HS-5 (cell line): ENCODE results near the gene CASZ1.

Source experiments
- DNase-seq: peaks from one replicate; pipeline ENCODE4 v3.0.0-alpha.2; 2012; ENCODE audit warnings: low read depth

The CASZ1 gene

GRCh38 chr1:10727751-10728232 lies 68.7 kb downstream of the CASZ1 start:
- DNase-seq: no peak

DNA sequence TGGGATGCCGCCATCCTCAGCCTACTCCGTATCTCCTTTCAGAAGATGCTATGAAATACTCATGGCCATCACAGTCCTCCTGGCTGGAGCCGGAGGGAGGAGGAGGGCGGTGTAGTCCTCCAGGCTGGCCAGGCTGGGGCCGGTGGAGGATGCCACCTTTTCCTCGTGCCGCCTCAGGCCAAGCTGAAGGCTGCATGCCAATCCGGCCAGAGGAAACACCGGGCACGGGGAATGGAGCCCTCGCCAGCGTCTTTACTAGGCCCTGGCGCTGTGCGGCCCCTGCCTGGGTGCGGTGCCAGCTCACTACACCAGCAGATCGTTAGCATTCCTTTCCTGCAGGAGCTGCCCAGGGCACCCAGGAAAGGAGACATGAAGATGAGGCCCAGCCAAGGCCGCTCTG lies 70.1 kb downstream of the CASZ1 start:
- DNase-seq: no peak

GRCh38 chr1:10724948-10725847 lies 71.2 kb downstream of the CASZ1 start:
- DNase-seq: peak; percentile 19

GRCh38 chr1:10724511-10724910 lies 71.9 kb downstream of the CASZ1 start:
- no peak for DNase-seq

DNA sequence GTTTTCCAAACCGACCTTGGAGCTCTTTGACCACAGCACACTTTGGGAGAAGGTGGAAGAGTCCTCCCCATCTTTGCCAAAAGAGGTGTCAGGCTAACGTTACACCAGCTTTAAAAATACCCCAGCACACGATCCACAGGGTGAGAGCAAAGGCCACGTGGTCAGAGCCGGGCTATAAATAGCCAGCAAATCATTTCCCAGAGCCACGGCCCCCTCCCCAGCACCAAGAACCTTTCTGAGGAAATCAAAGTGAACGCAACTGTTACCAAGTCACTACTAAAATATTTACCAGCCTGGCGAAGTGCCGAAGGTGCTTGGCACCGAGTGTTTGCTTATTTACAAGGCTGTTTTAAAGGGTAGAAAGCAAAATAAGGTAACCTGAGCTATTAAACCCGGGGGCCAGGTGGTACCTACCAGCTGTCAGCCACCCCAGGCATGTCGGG lies 72.4 kb downstream of the CASZ1 start:
- peak; percentile 43 for DNase-seq

- DNase-seq: no peak
Measured at GRCh38 chr1:10723317-10723716, 73.1 kb downstream of the CASZ1 start.

DNA sequence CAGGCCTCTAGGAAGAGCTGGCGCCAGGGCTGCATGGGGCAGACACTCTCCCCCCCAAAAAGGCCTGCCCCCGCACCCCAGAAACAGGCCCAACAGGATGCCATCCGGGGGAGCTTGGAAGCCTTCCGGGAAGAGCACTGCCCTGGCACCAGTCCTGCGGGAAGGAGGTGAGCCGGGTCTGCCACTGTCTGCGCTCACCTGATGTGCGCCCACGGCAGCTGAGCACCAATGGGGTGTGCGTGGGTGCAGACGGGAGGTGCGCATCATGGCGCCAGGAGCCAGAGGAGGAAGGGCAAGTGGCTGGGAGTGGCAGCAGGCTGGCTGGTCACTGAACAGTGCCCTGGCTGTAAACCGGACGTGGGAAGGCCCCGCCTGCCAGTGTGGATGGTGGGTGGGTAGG lies 73.6 kb downstream of the CASZ1 start:
- no peak for DNase-seq

DNA sequence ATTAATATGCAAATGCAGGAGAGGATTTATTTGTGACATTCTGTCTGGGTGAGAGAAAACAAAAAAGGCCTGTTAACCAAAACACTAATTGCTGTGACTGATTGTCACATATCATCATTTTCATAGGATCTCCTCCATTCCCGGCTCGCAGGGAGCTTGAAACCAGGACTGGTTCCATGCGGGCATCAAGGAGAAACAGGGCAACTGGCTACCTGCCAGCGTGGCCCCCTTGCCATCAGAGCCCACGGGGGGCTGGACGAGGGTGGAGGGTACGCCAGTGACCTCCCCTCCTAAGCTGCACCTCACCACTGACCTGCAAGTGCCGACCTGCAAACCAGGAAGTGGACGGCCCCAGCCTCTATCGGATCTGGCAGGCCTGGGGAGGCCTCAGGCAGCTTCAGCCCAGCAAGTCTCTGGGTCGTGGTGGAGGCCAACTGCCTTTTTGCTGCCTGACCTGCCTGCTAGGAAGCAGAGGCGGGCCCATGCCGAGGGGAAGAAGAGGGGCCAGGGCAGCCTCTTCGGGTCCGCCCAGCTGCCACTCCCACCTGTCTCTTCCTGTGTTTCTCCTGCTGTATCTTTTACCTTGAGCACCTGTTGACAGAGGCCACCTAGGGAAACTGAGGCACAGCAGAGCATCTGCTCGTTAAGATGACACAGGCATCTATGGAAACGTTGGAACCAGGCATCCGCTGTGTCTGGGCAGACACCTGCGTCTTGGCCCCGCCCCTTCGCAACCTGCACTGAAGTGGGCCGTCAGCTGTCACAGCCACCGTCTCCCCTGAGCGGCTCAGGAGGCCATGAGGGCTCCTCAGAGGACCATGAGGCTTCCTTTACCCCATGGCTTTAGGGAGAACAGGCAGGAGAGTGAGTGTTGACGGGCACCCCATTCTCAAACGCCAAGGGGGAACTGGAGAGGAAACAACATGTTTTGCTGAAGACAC lies 74.8 kb downstream of the CASZ1 start:
- DNase-seq: no peak

DNA sequence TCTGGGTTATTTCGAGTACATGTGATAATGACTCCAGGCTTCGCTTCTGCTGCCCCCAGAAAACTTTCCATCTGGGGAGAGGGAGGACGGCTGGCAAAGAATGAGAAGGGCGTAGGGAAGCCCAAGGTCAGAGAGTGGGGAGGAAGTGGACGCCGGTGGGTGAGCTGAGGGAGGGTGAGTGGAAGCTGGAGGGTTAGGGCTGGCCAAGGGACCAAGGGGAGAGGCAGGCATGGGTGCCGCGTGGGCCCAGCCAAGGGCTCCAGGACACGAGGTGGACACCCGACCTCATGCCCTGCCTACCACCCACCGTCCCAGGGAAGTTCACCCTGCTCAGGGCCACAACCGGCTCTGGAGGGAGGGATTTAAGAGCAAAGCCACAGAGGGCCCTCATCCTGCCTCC lies 75.8 kb downstream of the CASZ1 start:
- DNase-seq: no peak

GRCh38 chr1:10718083-10718415 lies 78.4 kb downstream of the CASZ1 start:
- DNase-seq: no peak

DNA sequence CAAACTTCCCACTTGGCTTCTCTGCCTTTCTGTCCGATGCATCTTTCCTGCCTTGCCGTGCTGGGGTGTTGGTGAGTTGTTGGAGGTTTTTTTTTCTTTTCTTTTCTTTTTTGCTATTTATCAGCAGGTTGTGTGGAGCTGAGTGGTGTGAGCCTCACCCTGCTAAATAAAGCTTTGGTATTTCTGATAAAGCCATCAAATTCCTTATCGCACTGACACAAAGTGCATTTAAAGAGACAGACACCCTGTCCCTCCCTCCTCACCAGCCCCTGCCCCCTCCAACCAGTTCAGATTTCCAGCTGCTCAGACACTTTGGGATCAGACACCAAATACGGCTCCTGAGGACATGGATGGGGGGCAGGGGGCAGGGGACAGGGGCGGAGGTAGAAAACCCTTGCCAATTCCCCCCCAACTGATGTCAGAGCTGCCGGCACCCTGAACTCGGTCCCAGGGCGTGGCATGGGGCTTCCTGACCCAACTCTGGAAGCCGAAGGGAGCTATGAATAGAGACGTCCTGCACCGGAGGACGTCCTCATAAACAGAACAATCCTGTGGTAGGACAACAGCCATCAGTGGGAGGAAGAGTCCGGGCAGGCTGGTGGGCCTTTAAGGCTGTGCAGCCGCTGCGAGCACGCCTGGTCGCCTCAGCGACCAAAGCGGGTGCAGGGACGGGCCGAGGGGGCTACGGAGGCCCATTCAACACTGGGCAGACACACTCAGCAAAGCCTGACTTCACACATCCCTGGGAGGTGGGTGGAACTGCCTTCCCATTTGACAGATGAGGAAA lies 79.0 kb downstream of the CASZ1 start:
- DNase-seq: no peak

DNA sequence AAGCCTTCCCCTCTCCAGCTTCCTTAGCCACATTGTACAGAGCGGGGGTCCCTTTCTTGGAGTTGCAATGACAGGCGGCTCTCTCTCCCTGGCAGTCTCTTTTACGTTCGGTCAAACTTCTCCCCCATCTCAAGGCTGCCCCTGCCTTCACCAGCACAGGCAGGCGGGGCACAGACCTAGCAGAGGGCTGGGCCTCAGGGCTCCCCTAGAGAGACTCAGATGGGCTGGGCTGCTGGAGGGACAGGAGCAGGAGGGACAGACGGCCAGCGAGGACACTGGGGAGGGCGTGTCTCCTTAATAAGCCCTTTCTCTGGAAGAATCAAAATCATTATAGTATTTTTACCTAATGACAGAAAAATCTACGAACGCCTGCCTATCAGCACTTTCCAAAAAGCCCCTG lies 79.6 kb downstream of the CASZ1 start:
- DNase-seq: no peak

GRCh38 chr1:10714337-10715114 lies 81.9 kb downstream of the CASZ1 start:
- DNase-seq: no peak

DNA sequence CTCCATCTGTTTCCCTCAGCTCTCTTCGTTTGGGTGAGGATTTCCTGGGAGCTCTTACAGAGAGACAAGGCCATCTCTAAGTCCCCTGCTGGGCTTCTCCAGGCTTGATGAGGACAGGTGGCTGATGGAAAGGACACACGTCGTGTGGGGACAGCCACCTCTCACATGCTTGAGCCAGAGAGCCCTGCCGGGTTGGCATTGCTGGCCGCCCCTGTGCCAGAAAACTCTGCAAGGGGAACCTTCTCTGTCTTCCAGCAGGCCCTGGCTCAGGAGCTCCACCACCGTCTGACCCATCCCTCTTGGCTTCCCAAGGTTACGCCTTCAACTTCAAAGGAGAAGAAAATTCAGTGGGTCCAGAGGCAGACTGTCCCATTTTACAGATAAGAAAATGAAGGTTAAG lies 82.8 kb downstream of the CASZ1 start:
- no peak for DNase-seq

GRCh38 chr1:10712568-10713362 lies 83.7 kb downstream of the CASZ1 start:
- DNase-seq: no peak

GRCh38 chr1:10710489-10710888 lies 86.0 kb downstream of the CASZ1 start:
- DNase-seq: no peak

DNA sequence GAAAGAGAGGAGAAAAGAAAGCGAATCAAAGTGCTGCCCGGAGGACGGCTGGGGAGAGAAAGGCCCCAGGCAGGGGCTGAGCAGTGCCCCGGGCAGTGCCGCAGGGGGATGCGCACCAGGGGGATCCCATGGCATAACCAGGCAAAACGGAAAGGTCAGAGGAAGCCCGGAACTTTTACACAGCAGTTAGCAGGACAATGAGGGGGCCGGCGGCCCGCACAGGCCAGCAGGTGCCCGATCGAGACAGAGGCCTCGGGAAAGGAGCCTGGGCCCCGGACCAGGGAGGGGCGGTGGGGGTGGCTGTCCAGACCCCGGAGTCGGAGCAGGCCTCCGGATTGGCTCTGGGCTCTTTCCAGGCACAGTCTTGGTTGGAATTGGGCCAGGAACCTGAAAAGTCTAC lies 86.8 kb downstream of the CASZ1 start:
- DNase-seq: no peak

DNA sequence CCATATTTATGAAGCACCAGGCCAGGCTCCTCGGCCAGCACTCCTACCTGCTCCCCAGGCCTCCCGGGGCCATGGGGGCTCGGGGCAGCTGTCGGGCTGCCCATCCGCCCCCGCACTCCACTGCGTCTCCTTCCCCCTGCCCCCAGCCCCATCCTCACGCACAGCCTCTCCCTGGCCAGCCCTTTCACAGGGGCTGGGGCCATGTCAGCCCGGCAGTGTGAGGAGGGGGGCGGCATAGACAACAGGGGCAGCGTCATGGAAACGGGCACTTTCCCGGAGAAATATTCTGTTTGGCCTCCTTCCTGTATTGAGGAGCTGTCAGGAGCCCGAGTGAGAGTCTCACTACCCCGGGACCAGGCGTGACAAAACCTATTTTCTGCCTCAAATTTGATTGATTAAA lies 87.3 kb downstream of the CASZ1 start:
- DNase-seq: no peak

DNA sequence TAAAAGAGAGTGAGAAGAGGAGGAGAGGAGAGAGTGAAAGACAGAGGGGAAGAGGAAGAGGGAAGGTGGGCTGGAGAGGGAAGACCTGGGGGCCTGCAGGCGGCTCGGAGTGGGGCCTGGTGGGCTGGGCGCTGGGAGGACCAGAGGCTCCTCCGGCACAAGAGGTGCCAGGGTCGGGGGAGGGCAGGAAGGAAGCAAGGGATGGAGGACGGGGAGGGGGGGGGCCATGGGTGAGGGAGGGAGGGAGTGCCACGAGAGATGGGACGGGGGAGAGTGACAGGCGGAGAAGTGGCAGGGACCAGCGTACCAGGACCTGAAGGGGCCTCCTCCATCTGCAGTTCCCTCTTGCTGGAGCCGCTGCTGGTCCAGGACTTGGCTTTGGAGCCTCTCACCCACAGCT lies 87.7 kb downstream of the CASZ1 start:
- no peak for DNase-seq

DNA sequence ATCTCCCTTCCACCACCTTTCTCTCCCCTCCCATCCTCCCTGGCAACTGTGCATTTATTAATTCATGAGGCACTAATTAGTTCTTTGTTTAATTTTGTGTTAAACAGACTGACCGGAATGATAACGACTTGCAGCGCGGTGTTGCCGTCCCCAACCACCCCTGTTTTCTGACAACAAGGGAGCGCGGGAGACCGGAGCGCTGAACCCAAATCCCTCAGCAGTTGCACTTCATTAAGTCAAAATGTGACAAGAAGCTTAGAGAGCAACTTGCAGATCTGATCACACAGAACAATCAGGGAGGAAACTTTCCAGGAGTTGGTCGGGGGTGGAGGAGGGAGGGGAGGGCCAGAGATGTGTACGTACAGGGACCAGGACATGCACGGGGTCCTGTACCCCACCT lies 89.2 kb downstream of the CASZ1 start:
- DNase-seq: no peak
